ENCODE measurements around the gene CIAO1. TPM values are rescaled to one million over a fixed set of nuclear protein-coding genes. Genes with fewer than 3 reads are reported as not detected.

CIAO1 gene
- total and polyA plus RNA-seq, 2 of the 13 experiments (the other 11 are each of a cell fraction or from before 2014, with no cell fraction given): 99.3 to 120 TPM

DNA sequence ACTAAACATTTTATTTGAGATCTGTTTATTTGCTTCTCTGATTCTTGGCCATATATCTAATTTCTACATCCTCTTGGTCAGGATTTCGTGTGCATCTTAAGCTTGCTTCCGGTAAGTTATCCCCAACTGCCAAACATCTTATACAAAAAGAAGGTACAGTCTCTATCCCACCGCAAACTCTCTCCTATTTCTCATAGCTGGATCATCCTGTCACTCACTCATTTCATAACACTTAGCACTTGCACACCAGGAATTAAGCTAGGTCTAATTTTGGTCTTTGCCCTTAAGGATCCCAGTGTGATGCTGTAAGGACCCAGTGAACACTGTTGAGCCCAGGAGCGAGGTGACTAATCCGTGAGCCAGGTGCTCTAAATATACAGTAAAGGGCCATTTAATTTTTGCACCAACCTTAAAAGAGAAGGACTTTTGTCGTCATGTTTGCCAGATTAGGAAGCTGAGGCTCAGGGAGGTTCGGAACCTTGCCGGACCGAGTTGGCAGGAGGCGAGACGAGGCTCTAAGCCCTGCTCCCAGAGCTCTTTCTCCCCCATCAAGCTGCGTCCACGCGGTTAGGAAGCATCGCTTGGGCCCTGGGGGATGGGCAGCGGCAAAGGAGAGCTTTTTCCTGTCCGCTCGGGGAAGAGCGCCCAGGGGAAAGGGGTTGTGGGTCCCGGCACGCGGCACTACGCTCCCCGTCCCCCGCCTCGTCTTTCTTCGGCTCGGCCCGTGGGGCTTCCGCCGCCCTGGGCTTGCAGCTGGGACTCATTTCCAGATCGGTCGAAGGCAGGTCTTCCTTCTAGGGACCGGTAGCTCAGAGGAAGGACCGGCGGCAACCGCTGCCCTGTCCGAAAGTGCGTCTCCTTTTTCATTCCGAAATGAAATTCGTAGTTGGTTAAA lies 55.0 kb downstream of the CIAO1 start (continued):
- TF ChIP-seq, protein P1, sequence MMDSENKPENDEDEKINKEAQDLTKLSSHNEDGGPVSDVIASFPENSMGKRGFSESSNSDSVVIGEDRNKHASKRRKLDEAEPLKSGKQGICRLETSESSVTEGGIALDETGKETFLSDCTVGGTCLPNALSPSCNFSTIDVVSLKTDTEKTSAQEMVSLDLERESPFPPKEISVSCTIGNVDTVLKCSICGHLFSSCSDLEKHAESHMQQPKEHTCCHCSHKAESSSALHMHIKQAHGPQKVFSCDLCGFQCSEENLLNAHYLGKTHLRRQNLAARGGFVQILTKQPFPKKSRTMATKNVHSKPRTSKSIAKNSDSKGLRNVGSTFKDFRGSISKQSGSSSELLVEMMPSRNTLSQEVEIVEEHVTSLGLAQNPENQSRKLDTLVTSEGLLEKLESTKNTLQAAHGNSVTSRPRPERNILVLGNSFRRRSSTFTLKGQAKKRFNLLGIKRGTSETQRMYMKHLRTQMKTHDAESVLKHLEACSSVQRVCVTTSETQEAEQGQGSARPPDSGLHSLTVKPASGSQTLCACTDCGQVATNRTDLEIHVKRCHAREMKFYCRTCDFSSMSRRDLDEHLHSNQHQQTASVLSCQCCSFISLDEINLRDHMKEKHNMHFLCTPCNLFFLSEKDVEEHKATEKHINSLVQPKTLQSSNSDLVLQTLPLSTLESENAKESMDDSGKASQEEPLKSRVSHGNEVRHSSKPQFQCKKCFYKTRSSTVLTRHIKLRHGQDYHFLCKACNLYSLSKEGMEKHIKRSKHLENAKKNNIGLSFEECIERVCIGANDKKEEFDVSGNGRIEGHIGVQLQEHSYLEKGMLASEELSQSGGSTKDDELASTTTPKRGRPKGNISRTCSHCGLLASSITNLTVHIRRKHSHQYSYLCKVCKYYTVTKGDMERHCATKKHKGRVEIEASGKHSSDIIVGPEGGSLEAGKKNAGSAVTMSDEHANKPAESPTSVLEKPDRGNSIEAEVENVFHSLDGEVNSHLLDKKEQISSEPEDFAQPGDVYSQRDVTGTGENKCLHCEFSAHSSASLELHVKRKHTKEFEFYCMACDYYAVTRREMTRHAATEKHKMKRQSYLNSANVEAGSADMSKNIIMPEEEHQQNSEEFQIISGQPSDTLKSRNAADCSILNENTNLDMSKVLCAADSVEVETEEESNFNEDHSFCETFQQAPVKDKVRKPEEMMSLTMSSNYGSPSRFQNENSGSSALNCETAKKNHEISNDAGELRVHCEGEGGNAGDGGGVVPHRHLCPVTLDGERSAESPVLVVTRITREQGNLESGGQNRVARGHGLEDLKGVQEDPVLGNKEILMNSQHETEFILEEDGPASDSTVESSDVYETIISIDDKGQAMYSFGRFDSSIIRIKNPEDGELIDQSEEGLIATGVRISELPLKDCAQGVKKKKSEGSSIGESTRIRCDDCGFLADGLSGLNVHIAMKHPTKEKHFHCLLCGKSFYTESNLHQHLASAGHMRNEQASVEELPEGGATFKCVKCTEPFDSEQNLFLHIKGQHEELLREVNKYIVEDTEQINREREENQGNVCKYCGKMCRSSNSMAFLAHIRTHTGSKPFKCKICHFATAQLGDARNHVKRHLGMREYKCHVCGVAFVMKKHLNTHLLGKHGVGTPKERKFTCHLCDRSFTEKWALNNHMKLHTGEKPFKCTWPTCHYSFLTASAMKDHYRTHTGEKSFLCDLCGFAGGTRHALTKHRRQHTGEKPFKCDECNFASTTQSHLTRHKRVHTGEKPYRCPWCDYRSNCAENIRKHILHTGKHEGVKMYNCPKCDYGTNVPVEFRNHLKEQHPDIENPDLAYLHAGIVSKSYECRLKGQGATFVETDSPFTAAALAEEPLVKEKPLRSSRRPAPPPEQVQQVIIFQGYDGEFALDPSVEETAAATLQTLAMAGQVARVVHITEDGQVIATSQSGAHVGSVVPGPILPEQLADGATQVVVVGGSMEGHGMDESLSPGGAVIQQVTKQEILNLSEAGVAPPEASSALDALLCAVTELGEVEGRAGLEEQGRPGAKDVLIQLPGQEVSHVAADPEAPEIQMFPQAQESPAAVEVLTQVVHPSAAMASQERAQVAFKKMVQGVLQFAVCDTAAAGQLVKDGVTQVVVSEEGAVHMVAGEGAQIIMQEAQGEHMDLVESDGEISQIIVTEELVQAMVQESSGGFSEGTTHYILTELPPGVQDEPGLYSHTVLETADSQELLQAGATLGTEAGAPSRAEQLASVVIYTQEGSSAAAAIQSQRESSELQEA (CRISPR knock-in tag; IDR thresholded peaks at IDR 0.05; ENCODE audit: not compliant biosample characterization): peak; percentile 50
- TF ChIP-seq ZNF788 (CRISPR knock-in tag; IDR thresholded peaks at IDR 0.05; ENCODE audit: borderline replicate concordance) (0 out of 2 replicates have a peak, but pooled peaks have one; percentile 5), MEF2D (CRISPR knock-in tag; IDR thresholded peaks at IDR 0.05) (peak; percentile 54; the same call in 1 of the 2 replicates), MED8 (CRISPR knock-in tag; IDR thresholded peaks at IDR 0.05; ENCODE audit: insufficient replicate concordance) (peak; percentile 61), ZNF281 (CRISPR knock-in tag; IDR thresholded peaks at IDR 0.05; ENCODE audit: borderline replicate concordance) (peak; percentile 82), ZNF543 (CRISPR knock-in tag; IDR thresholded peaks at IDR 0.05) (peak; percentile 53; the same call in 1 of the 2 replicates), ZNF605 (CRISPR knock-in tag; IDR thresholded peaks at IDR 0.05) (peak; percentile 60; the same call in 1 of the 2 replicates), REL (CRISPR knock-in tag; conservative IDR thresholded peaks at IDR 0.05) (no peak), ZMAT3 (CRISPR knock-in tag; conservative IDR thresholded peaks at IDR 0.05) (peak; percentile 53; the same call in 1 of the 2 replicates), ZSCAN5A (CRISPR knock-in tag; IDR thresholded peaks at IDR 0.05; ENCODE audit: borderline replicate concordance) (no peak)
- TF ChIP-seq, protein P2, sequence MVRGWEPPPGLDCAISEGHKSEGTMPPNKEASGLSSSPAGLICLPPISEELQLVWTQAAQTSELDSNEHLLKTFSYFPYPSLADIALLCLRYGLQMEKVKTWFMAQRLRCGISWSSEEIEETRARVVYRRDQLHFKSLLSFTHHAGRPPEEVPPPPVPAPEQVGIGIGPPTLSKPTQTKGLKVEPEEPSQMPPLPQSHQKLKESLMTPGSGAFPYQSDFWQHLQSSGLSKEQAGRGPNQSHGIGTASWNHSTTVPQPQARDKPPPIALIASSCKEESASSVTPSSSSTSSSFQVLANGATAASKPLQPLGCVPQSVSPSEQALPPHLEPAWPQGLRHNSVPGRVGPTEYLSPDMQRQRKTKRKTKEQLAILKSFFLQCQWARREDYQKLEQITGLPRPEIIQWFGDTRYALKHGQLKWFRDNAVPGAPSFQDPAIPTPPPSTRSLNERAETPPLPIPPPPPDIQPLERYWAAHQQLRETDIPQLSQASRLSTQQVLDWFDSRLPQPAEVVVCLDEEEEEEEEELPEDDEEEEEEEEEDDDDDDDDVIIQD (CRISPR knock-in tag; IDR thresholded peaks at IDR 0.05; ENCODE audit: low read depth): no peak

Measured in HepG2 (cell line).